Measurements from ENCODE around the gene TAF10. TPM values are rescaled to one million over a fixed set of nuclear protein-coding genes. Genes with fewer than 3 reads are reported as not detected.

TAF10 gene
- total RNA-seq, 2 experiments from 2014 or later, result 154 to 164 TPM

DNA sequence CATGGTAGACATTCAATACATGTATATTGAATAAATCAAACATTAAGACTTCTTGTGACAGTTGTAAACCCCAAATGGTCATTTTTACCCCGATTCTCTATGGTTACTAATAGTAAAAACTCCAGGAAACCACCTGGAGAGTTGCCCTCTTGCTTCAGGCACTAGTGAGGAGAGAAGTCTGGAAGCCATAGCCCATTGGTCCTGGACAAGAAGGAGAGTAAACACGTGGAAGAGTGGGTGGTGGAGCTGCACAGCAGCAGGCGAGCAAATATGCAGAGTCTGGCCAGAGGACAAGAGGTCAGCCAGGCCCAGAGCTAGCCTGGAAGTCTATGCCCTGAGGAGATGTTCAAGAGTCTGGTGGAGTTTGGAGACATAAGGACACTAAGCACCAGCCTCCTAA is 25.9 kb upstream of the TAF10 start:
- TF ChIP-seq, protein P1, sequence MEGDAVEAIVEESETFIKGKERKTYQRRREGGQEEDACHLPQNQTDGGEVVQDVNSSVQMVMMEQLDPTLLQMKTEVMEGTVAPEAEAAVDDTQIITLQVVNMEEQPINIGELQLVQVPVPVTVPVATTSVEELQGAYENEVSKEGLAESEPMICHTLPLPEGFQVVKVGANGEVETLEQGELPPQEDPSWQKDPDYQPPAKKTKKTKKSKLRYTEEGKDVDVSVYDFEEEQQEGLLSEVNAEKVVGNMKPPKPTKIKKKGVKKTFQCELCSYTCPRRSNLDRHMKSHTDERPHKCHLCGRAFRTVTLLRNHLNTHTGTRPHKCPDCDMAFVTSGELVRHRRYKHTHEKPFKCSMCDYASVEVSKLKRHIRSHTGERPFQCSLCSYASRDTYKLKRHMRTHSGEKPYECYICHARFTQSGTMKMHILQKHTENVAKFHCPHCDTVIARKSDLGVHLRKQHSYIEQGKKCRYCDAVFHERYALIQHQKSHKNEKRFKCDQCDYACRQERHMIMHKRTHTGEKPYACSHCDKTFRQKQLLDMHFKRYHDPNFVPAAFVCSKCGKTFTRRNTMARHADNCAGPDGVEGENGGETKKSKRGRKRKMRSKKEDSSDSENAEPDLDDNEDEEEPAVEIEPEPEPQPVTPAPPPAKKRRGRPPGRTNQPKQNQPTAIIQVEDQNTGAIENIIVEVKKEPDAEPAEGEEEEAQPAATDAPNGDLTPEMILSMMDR (IDR thresholded peaks at IDR 0.05), result no peak
- Histone ChIP-seq H3K9me3 (ENCODE audit: control insufficient read depth in 1 of 2, insufficient read depth in 1 of 2, low read length in 2 of 2) (no peaks in the 10 kb centered on the region), H3K27ac (ENCODE audit: low read depth in 1 of 2, low read length in 2 of 2) (no peak overlapping the region), H3K4me3 (ENCODE audit: low read length) (no peak overlapping the region), H3K36me3 (ENCODE audit: insufficient read depth, low read length) (peaks cover 2% of the 10 kb centered on the region), H3K4me1 (ENCODE audit: insufficient read depth, low read length) (peaks cover 3% of the 10 kb centered on the region), H3K27me3 (ENCODE audit: control insufficient read depth in 1 of 2, insufficient read depth in 2 of 2, low read length in 2 of 2) (no peaks in the 10 kb centered on the region)
- POLR2A ChIA-PET, result interaction anchor here (0.9 to 1.1 kb wide), 2 partner anchors 9 to 26 kb away, joined by 3 read pairs; partner anchors contain the start of gene TAF10
- DNase-seq (no peak), ATAC-seq (ENCODE audit: poor library complexity) (no peak)
- CTCF ChIA-PET, result no interaction called here
- Mint-ChIP-seq H3K36me3 (ENCODE audit: low read depth) (peaks cover 13% of the 10 kb centered on the region), H3K27ac (no peak overlapping the region), H3K4me3 (no peak overlapping the region), H3K4me1 (ENCODE audit: low read depth) (no peaks in the 10 kb centered on the region), H3K27me3 (no peaks in the 10 kb centered on the region), H3K9me3 (no peaks in the 10 kb centered on the region)
- intact Hi-C loops (cut with DNase I, micrococcal nuclease), result no loop called here

DNA sequence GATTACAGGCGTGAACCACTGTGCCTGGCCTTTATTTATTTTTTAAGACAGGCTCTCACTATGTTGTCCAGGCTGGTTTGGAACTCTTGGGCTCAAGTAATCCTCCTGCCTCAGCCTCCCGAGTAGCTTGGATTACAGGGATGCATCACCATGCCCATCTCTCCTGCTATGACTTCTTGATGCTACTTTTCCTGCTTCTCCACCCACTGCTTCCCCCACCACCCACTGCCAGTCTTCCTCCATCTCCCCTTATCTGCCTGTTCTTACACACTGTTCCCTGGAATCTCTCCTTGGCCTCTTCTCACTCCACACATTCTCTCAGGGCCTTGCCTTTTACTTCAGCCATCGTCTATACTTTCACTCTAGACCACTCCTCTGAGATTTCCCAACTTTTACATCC is 24.5 kb upstream of the TAF10 start:
- ATAC-seq (ENCODE audit: poor library complexity), result no peak
- no peaks in the 10 kb centered on the region for H3K9me3 Mint-ChIP-seq
- Histone ChIP-seq H3K4me3 (ENCODE audit: low read length) (no peak overlapping the region), H3K4me1 (ENCODE audit: insufficient read depth, low read length) (peaks cover 4% of the 10 kb centered on the region), H3K27me3 (ENCODE audit: control insufficient read depth in 1 of 2, insufficient read depth in 2 of 2, low read length in 2 of 2) (no peaks in the 10 kb centered on the region), H3K36me3 (ENCODE audit: insufficient read depth, low read length) (peaks cover 4% of the 10 kb centered on the region), H3K27ac (ENCODE audit: low read depth in 1 of 2, low read length in 2 of 2) (no peak overlapping the region), H3K9me3 (ENCODE audit: control insufficient read depth in 1 of 2, insufficient read depth in 1 of 2, low read length in 2 of 2) (no peaks in the 10 kb centered on the region)
- DNase-seq, result no peak
- TF ChIP-seq, protein P1 (IDR thresholded peaks at IDR 0.05), result no peak
- POLR2A ChIA-PET, result no interaction called here
- H3K27ac Mint-ChIP-seq, result no peak overlapping the region
- CTCF ChIA-PET, result no interaction called here
- H3K27me3 Mint-ChIP-seq, result no peaks in the 10 kb centered on the region
- H3K4me3 Mint-ChIP-seq, result no peak overlapping the region
- peaks cover 13% of the 10 kb centered on the region for H3K36me3 Mint-ChIP-seq (ENCODE audit: low read depth)
- intact Hi-C loops (cut with DNase I, micrococcal nuclease), result no loop called here
- H3K4me1 Mint-ChIP-seq (ENCODE audit: low read depth), result no peaks in the 10 kb centered on the region

DNA sequence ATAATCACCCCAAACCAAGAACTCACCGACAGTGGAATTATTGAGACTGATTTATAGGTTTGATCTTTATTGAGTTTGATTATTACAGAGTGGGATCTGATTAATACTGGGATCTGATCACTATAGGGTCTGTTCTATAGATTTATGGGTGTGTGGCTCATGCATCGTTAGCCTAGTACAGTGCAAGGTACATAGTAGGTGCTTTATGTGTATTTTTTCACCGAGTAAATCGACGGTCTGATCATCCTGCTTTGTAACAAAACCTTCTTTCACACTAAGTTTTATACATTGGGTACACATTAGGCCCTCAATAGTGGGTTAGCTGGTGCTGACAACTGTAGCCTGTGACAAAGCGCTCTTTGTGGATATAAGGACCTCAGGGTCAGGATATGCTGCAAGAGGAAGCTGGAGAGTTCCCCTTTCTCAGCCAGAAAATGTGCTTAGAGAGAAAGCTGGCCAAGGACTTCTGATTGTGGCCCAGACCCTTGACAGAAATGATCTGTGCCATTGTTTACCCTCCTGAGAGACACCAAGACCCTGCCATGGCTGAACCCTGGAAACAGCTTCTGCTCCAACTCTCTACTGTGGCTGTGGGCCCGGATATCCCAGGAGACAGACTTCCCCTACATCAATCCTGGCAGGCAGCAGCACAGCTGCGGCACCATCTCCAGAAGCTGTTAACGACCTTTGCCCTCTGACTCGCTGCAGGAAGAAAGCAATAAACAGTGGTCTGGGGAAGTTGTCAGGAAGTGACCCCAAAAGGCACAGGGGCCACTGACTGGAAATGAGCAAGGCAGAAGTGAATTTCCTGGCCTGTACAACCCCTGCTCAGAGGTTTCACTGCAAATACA is 23.3 kb upstream of the TAF10 start:
- H3K9me3 Mint-ChIP-seq, result no peaks in the 10 kb centered on the region
- H3K36me3 Mint-ChIP-seq (ENCODE audit: low read depth), result peaks cover 13% of the 10 kb centered on the region
- H3K4me1 ChIP-seq (ENCODE audit: insufficient read depth, low read length), result peaks cover 4% of the 10 kb centered on the region
- ChIA-PET CTCF (no interaction called here), POLR2A (no interaction called here)
- H3K36me3 ChIP-seq (ENCODE audit: insufficient read depth, low read length), result peaks cover 4% of the 10 kb centered on the region
- H3K9me3 ChIP-seq (ENCODE audit: control insufficient read depth in 1 of 2, insufficient read depth in 1 of 2, low read length in 2 of 2), result no peaks in the 10 kb centered on the region
- no peak for DNase-seq
- no peaks in the 10 kb centered on the region for H3K27me3 Mint-ChIP-seq
- TF ChIP-seq, protein P1 (IDR thresholded peaks at IDR 0.05), result no peak
- H3K4me3 Mint-ChIP-seq, result no peak overlapping the region
- no peak overlapping the region for H3K27ac ChIP-seq (ENCODE audit: low read depth in 1 of 2, low read length in 2 of 2)
- H3K27ac Mint-ChIP-seq, result no peak overlapping the region
- no peaks in the 10 kb centered on the region for H3K27me3 ChIP-seq (ENCODE audit: control insufficient read depth in 1 of 2, insufficient read depth in 2 of 2, low read length in 2 of 2)
- no peak overlapping the region for H3K4me3 ChIP-seq (ENCODE audit: low read length)
- no peaks in the 10 kb centered on the region for H3K4me1 Mint-ChIP-seq (ENCODE audit: low read depth)
- intact Hi-C loops (cut with DNase I, micrococcal nuclease), result no loop called here
- ATAC-seq (ENCODE audit: poor library complexity), result no peak

All from CD4-positive, alpha-beta T cell (primary cell).